HTR-8/SVneo (cell line): ENCODE results near the gene RBP5.

Experiments used
- DNase-seq: peaks from one replicate; pipeline ENCODE4 v3.0.0; 2011; ENCODE audit warnings: low spot score, mixed read lengths; ENCODE audit not compliant: insufficient read length
- FAIRE-seq: peaks from 2 replicates; lab custom pipeline; 2011; peaks lifted over from hg19 to GRCh38; lab: Jason Lieb, UNC

Gene RBP5

GRCh38 chr12:7146906-7147305 is 18.2 kb upstream of the RBP5 start:
- FAIRE-seq (no peak), DNase-seq (no peak)

- peak; percentile 9 for FAIRE-seq
- no peak for DNase-seq
These were observed 17.5 kb upstream of the RBP5 start for GRCh38 chr12:7146228-7146627.

DNA sequence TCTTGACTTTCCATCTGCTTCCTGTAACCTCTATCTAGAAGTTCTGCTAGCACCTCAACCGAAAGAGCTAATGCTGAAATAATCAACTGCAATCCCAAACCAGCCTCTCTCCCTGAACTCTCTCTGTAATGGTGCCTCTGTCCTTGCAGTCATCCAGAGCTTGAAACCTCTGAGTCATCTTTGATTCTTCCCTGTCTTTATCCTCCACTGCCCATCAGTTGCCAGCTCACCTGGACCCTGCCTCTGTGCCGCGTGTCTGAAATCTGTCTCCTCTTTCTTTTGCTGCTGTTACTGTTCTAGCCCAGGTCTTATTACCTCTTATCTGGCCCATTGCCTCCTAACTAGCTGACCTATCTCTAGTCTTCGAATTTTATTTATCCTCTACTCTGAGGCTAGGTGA is 17.0 kb upstream of the RBP5 start:
- no peak for FAIRE-seq
- DNase-seq: no peak

DNA sequence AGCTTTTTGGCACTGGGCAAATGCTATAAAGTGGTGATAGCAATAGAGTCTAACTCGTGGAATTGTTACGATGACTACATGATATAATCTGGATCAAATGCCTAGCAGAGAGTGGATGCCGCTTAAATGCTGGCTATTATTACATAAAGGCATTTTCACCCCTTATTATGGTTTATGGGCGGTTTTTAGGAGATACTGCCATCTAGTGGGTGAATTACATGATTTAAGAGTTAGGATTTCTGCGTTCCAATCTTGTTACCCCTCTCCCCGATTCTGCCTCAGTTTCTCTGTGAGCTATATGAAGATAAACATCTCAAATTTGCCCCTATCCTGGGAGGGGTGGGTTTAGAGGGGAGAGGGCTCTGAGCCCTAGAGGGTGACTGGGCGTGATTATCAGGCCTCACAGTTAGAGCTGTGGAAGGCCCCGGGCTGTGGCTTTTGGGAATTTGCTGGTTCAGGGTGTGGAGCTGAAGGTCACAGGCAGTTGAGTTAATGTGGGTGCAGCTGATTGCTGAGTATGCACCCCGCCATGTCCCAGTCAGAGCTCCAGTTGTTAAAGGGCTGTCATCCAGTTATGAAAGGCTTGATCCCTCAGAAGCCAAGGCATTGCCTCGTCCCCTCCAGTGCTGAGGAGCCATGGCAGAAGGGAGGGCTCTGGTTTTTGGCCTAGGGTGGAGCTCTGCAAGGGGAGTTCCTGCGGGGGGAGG is 15.9 kb upstream of the RBP5 start:
- DNase-seq: peak; percentile 66
- peak; percentile 75 for FAIRE-seq

DNA sequence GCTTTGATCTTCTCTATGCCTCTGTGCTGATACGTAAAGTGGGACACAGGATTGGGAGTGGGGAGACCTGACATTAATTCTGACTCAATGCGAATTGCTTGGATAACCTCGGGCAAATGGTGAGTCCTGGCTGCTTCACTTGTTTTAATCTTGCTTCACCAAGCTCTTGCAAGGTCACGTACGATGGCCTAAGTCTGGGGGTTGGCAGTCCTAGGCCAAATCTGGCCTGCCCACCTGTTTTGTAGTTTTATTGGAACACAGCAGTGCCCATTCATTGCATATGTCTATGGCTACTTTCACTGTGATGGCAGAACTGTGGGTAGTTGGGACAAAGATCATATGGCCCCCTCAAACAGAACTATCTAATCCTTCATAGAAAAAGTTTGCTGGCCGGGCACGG is 14.9 kb upstream of the RBP5 start:
- FAIRE-seq (no peak), DNase-seq (no peak)

DNA sequence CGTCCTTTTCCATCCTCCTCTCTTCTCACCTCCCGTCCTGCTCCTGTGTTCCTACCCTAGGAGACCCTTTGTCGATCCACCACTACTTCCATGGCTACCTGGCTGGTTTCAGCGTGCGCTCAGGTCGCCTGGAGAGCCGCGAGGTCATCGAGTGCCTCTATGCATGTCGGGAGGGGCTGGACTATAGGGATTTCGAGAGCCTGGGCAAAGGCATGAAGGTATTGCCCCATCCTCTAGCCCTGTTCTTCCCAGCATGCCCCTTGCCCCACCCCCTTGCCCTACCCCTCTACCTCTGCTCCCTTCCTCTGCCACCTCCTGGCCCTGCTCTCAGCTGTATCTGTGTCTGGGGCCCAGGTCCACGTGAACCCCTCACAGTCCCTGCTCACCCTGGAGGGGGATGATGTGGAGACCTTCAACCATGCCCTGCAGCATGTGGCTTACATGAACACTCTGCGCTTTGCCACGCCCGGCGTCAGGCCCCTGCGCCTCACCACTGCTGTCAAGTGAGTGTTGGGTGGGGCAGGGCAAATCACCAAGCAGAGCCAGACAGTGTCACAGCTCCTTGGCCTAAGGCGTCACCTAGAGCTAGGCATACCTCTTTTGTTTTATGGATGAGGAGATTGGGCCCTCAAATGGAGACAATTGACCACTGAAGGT is 14.2 kb upstream of the RBP5 start:
- FAIRE-seq: peak; percentile 54
- no peak for DNase-seq

GRCh38 chr12:7142056-7142644 is 13.5 kb upstream of the RBP5 start:
- DNase-seq: peak; percentile 69
- peak; percentile 33 for FAIRE-seq

- DNase-seq (no peak), FAIRE-seq (no peak)
These were observed 12.8 kb upstream of the RBP5 start for GRCh38 chr12:7141351-7142005.

DNA sequence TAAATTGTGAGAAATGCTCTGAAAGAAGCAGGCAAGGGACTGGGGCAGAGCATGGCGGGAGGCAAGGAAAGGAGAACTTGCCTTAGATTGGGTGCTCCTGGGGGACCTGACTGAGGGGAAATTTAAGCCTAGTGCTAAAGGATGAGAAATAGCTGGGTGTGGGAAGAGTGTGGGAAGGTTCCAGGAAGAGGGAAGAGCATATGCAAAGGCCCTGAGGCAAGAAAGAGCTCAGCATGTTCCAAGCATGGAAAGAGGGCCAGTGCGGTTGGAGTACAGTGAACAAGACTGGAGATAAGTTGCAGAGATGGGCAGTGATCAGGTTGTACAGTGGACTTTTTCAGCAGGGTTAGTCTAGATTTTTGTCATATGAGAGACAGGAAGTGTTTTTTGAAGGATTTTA is 10.5 kb upstream of the RBP5 start:
- no peak for FAIRE-seq

DNA sequence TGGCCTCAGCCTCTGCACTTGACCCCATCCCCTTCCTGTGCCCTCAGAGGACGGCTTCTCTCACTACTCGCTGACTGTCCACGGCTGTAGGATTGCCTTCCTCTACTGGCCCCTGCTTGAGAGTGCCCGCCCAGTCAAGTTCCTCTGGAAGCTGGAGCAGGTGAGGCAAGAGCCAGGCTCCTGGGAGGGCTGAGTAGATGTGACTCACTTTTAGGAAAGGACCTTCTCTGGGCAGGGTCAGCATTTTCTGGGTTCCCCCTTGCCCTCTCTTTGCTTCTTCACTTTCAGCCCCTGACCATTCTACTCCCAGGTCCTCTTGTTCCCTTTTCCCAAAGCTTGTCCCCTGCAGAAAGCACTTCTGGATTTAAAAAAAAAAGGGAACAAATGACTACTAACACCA is 9.2 kb upstream of the RBP5 start:
- DNase-seq (no peak), FAIRE-seq (no peak)

More for the DNA sequence above, 10.5 kb upstream of the RBP5 start:
- DNase-seq: no peak

DNA sequence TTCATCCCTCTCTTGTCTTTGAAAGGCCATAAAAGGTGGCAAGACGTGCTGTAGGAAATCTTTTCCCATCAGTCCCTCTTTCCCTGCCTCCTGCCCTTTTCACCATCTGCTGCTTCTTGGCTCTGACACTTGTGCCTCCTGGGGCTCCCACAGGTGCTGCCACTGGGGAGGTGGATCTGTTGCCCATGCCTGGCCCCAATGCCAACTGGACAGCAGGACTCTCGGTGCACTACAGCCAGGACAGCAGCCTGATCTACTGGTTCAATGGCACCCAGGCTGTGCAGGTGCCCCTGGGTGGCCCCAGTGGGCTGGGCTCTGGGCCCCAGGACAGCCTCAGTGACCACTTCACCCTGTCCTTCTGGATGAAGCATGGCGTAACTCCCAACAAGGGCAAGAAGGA is 8.0 kb upstream of the RBP5 start:
- DNase-seq (no peak), FAIRE-seq (no peak)

GRCh38 chr12:7136071-7136470 is 7.4 kb upstream of the RBP5 start:
- FAIRE-seq (peak; percentile 23), DNase-seq (no peak)

GRCh38 chr12:7134396-7135166 is 5.9 kb upstream of the RBP5 start:
- FAIRE-seq: no peak
- DNase-seq: no peak

DNA sequence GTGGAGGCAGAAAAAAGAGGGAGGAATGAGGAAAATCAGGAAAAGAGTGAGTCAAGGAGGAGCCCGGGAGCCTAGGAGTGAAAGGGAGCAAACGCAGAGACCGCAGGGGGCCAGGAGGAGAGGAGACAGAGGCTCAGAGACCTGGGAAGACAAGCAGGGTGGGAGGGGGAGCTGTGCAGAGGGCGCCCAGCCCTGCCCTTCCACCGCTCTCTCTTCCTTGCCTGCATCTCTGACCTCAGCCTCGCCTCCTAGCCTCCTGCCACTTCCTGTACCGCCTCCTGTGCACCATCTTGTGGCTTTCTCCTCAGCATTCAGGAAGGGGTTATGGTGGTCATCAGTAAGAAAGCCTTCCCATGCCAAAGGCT is 2.8 kb upstream of the RBP5 start:
- peak; percentile 72 for FAIRE-seq
- DNase-seq: no peak

DNA sequence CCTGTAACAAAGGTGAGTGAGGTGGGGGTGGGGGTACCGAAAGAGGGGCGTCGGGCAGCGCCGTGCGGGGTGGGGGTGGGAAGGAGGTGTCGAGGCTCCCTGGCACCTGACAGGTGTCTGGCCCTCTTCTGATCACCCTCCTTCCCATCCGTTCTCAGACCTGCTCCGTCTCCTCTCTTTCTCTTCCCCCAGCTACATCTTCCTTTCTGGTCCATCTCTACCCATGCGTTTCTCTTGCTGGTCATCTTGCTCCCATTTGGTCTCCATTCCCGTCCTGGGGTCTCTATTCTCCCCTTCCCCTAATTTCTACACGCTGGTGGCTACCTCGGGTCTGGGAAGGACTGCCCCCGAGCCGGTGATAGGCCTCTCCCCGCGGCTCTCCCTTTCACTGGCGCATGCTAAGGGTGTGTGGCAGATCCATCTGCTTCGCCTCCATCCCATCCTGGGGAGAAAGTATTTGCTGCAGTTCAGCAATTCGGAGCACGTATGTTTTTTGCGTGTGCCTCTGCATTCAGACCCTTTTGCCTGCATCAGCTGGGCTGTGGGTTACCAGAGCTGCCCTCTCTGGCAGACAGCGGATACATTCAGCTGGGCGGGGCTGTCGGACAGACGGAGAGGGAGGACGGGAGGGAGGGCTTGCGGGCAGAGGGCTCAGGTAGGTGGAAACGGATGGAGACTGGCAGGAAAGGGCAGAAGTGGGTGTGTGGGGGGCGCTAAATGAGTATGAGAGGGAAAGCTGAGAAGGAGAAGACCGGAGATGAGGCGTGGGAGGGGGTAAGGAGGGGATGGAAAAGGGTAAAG is 2.2 kb upstream of the RBP5 start:
- FAIRE-seq (peak; percentile 89), DNase-seq (peak; percentile 81)

GRCh38 chr12:7129872-7130691 is 1.4 kb upstream of the RBP5 start, which contains the start of gene CLSTN3:
Gene CLSTN3, plus strand, starts transcription at chr12:7130371. Its CDS starts 278 bp downstream, at chr12:7130649.
- FAIRE-seq: peak; percentile 92
- DNase-seq: peak; percentile 100

- no peak for DNase-seq
- peak; percentile 80 for FAIRE-seq
These were observed 690 bp upstream of the RBP5 start for GRCh38 chr12:7129287-7129871.

GRCh38 chr12:7127916-7128626 is 618 bp downstream of the RBP5 start:
- FAIRE-seq (peak; percentile 69), DNase-seq (no peak)
